Measurements from ENCODE around the gene ITGA1. TPM values are rescaled to one million over a fixed set of nuclear protein-coding genes. Genes with fewer than 3 reads are reported as not detected.

Gene ITGA1
- total RNA-seq, 1 experiment from 2014 or later, result 20.2 TPM

DNA sequence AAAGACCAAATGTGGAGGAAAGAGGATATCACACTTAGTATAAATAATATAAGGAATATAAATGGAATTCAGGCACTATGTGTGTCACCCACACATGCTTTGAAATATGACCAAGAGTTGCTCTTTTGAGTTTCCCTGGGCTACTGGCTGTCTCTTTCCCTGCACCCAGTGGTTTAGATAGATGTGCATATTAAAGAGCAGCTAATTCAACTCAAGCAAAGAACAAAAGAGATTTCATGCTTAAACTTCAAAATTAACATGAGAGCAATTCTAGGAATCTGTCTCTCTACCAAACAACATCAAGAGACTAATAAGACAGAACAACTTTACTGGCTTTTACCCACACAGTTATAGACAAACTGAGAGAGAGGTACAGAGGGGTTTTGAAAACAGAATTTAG is 38.0 kb upstream of the ITGA1 start:
- no peaks in the 10 kb centered on the region for H3K36me3 Mint-ChIP-seq (ENCODE audit: insufficient read depth, unreplicated experiment)
- H3K27ac Mint-ChIP-seq (ENCODE audit: unreplicated experiment), result no peak overlapping the region
- no peaks in the 10 kb centered on the region for H3K9me3 Mint-ChIP-seq (ENCODE audit: low read depth, unreplicated experiment)
- H3K27me3 Mint-ChIP-seq (ENCODE audit: unreplicated experiment), result no peaks in the 10 kb centered on the region
- BruUV-seq (replicated peaks), result no TSS peak
- DNase-seq, result no peak
- H3K4me3 Mint-ChIP-seq (ENCODE audit: low read depth, unreplicated experiment), result no peak overlapping the region
- peaks cover 17% of the 10 kb centered on the region for H3K4me1 Mint-ChIP-seq (ENCODE audit: low read depth, unreplicated experiment)
- CTCF ChIA-PET, result no interaction called here
- intact Hi-C loops (cut with micrococcal nuclease; ENCODE audit: unreplicated experiment), result no loop called here
- TF ChIP-seq, protein P1, sequence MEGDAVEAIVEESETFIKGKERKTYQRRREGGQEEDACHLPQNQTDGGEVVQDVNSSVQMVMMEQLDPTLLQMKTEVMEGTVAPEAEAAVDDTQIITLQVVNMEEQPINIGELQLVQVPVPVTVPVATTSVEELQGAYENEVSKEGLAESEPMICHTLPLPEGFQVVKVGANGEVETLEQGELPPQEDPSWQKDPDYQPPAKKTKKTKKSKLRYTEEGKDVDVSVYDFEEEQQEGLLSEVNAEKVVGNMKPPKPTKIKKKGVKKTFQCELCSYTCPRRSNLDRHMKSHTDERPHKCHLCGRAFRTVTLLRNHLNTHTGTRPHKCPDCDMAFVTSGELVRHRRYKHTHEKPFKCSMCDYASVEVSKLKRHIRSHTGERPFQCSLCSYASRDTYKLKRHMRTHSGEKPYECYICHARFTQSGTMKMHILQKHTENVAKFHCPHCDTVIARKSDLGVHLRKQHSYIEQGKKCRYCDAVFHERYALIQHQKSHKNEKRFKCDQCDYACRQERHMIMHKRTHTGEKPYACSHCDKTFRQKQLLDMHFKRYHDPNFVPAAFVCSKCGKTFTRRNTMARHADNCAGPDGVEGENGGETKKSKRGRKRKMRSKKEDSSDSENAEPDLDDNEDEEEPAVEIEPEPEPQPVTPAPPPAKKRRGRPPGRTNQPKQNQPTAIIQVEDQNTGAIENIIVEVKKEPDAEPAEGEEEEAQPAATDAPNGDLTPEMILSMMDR (IDR thresholded peaks at IDR 0.05; ENCODE audit: unreplicated experiment), result no peak

DNA sequence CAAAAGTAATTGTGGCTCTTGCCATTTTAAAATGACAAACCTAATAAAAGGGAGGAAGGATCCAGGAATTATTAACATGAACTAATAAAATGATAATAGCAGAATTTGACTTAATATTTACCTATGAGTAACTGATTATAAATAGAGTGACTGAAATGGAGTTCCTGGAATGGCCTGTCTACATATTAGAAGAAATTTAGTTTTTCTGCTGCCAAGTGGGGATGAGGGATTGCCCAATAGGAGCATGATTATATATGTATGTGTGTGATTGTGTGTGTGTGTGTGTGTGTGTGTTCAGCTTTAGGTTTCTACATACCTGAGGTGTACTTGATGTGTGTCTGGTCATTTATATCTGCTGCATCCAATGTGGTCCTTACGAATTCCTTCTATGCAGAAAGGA is 36.6 kb upstream of the ITGA1 start:
- BruUV-seq (replicated peaks), result no TSS peak
- Mint-ChIP-seq H3K4me3 (ENCODE audit: low read depth, unreplicated experiment) (no peak overlapping the region), H3K4me1 (ENCODE audit: low read depth, unreplicated experiment) (peaks cover 2% of the 10 kb centered on the region), H3K9me3 (ENCODE audit: low read depth, unreplicated experiment) (no peaks in the 10 kb centered on the region), H3K27me3 (ENCODE audit: unreplicated experiment) (no peaks in the 10 kb centered on the region), H3K27ac (ENCODE audit: unreplicated experiment) (no peak overlapping the region), H3K36me3 (ENCODE audit: insufficient read depth, unreplicated experiment) (no peaks in the 10 kb centered on the region)
- CTCF ChIA-PET, result no interaction called here
- TF ChIP-seq, protein P1 (IDR thresholded peaks at IDR 0.05; ENCODE audit: unreplicated experiment), result no peak
- intact Hi-C loops (cut with micrococcal nuclease; ENCODE audit: unreplicated experiment), result no loop called here
- DNase-seq, result no peak

DNA sequence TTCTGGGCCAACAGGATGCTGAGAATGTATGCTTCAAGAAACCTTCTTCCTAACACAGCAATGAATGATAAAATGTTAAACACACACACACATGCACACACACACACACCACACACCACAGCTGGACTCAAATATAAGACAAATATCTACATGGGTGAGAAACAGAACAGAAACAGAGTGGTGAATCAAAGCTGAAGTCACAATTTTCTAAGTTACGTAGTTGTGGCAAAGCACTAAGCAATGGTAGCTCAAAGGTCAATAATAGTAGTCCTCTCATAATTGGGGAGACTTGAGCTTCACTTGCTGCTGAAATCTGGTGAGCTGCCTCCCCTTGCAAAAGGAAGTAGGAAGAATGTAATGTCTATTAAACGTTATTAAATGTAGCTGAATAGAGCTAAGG is 33.7 kb upstream of the ITGA1 start:
- intact Hi-C loops (cut with micrococcal nuclease; ENCODE audit: unreplicated experiment), result no loop called here
- no TSS peak for BruUV-seq (replicated peaks)
- Mint-ChIP-seq H3K27me3 (ENCODE audit: unreplicated experiment) (no peaks in the 10 kb centered on the region), H3K36me3 (ENCODE audit: insufficient read depth, unreplicated experiment) (no peaks in the 10 kb centered on the region), H3K27ac (ENCODE audit: unreplicated experiment) (no peak overlapping the region), H3K4me3 (ENCODE audit: low read depth, unreplicated experiment) (no peak overlapping the region), H3K9me3 (ENCODE audit: low read depth, unreplicated experiment) (no peaks in the 10 kb centered on the region), H3K4me1 (ENCODE audit: low read depth, unreplicated experiment) (no peaks in the 10 kb centered on the region)
- CTCF ChIA-PET, result no interaction called here
- no peak for DNase-seq
- TF ChIP-seq, protein P1 (IDR thresholded peaks at IDR 0.05; ENCODE audit: unreplicated experiment), result no peak

DNA sequence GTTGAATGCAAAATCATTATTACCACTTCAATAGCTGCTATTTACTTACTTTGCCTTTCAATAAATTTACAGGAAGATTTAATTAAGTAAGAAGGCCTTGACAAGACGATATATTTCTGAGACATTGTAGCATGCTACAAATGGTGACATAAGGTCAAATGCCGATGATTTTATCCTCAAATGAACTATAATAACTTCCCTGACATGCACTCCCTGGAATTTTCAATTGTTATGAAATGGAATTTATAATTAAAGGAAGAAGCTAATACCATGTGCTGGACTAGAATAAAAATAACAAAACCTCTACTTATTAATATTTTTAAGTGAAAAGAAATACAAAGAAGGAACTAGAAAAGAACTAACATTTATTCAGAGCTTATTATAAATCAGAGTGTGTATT is 30.2 kb upstream of the ITGA1 start:
- H3K9me3 Mint-ChIP-seq (ENCODE audit: low read depth, unreplicated experiment), result no peaks in the 10 kb centered on the region
- no peaks in the 10 kb centered on the region for H3K36me3 Mint-ChIP-seq (ENCODE audit: insufficient read depth, unreplicated experiment)
- no peak overlapping the region for H3K4me3 Mint-ChIP-seq (ENCODE audit: low read depth, unreplicated experiment)
- CTCF ChIA-PET, result interaction anchor here (1.2 kb wide), 1 partner anchor 11 kb away, joined by 3 read pairs; no protein-coding TSS in a partner anchor
- BruUV-seq (replicated peaks), result no TSS peak
- intact Hi-C loops (cut with micrococcal nuclease; ENCODE audit: unreplicated experiment), result no loop called here
- H3K27ac Mint-ChIP-seq (ENCODE audit: unreplicated experiment), result no peak overlapping the region
- no peaks in the 10 kb centered on the region for H3K27me3 Mint-ChIP-seq (ENCODE audit: unreplicated experiment)
- no peaks in the 10 kb centered on the region for H3K4me1 Mint-ChIP-seq (ENCODE audit: low read depth, unreplicated experiment)
- TF ChIP-seq, protein P1 (IDR thresholded peaks at IDR 0.05; ENCODE audit: unreplicated experiment), result no peak
- DNase-seq, result no peak

All from Calu3 (cell line).